Gastroesophageal sphincter (tissue), 3 donors: Measurements from ENCODE around the gene TRIO.

Experiments used
- CTCF ChIP-seq, 4 experiments: fragments of 200-600 bp in 2 of 4; fragments of 450-650 bp in 2 of 4; sonication (generic) in 1 of 4; IDR thresholded peaks; one replicate each; pipeline ENCODE4 v1.5.1; 2017 to 2019; ENCODE audit warnings: antibody characterized with exemption in 4 of 4, mild to moderate bottlenecking in 2 of 4, moderate library complexity in 2 of 4
- POLR2A ChIP-seq, 2 donors: fragments of 450-650 bp; IDR thresholded peaks; one replicate each; pipeline ENCODE4 v1.6.1; 2017; ENCODE audit warnings: antibody characterized with exemption in 2 of 2, mild to moderate bottlenecking in 2 of 2, moderate library complexity in 1 of 2
- POLR2AphosphoS5 ChIP-seq: sonication (generic); formaldehyde crosslinking; IDR thresholded peaks from one replicate; pipeline ENCODE4 v1.6.1; 2017; ENCODE audit warnings: antibody characterized with exemption

- TF ChIP-seq CTCF (IDR thresholded peaks at IDR 0.05) (no peak), POLR2AphosphoS5 (no peak), POLR2A (IDR thresholded peaks at IDR 0.05) (no peak)
Observed at GRCh38 chr5:14407051-14407450, 263.9 kb downstream of the TRIO start.
